Measurements from ENCODE around the gene RBCK1. TPM values are rescaled to one million over a fixed set of nuclear protein-coding genes. Genes with fewer than 3 reads are reported as not detected.
A peak's percentile ranks its signal among the peaks of the same experiment; 100 is the strongest.

Gene RBCK1
- total and polyA plus RNA-seq, 2 of the 4 experiments (the other 2 are of a cell fraction): 29.9 to 84.2 TPM

DNA sequence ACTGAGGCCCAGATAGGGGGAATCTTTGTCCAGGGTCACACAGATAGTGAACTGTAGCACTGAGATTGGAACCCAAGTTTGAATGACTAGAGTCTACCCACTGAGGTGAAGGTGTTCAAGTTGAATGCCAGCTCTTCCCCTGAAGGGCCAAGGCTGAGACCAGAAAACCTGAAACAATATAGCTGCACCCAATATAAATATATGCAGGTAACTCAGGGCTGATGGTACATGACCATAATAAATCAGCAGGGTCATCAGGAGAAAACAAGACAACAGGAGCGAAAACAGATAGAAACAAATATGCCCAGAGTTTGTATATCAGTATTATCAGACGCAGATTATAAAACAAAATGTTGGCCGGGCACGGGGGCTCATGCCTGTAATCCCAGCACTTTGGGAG lies 4.0 kb upstream of the RBCK1 start:
- intact Hi-C loops (cut with micrococcal nuclease): no loop called here
- Histone ChIP-seq H4K5ac (ENCODE audit: low read depth, low read length) (no peak overlapping the region), H3K36me3 (ENCODE audit: control insufficient read depth, insufficient read depth, low read length) (no peaks in the 10 kb centered on the region), H3K27ac (ENCODE audit: insufficient read depth, low read length) (no peak overlapping the region), H2BK120ac (ENCODE audit: low read depth, low read length) (no peak overlapping the region), H3K56ac (ENCODE audit: extremely low read depth, insufficient read depth, low read length) (no peak overlapping the region), H2BK5ac (ENCODE audit: low read depth, low read length, poor library complexity, severe bottlenecking) (no peak overlapping the region), H3K4me3 (ENCODE audit: insufficient read depth, low read depth, low read length) (no peak overlapping the region), H3K14ac (replicated peaks; ENCODE audit: low read depth, low read length) (no peak overlapping the region), H3K18ac (ENCODE audit: low read depth, low read length) (no peak overlapping the region), H3K4me1 (ENCODE audit: control insufficient read depth, insufficient read depth, low read length) (peaks cover 9% of the 10 kb centered on the region), H3K4ac (ENCODE audit: low read depth, low read length) (no peak overlapping the region), H3K9ac (ENCODE audit: low read depth, low read length) (no peak overlapping the region), H3K23ac (ENCODE audit: low read depth, low read length) (no peak overlapping the region), H2AK9ac (replicated peaks; ENCODE audit: low read depth, low read length, poor library complexity) (no peak overlapping the region), H2AFZ (replicated peaks; ENCODE audit: low read length, poor library complexity) (no peak overlapping the region), H2BK20ac (ENCODE audit: low read depth, low read length) (peak overlapping the region; percentile 6; the same call in 1 of the 2 replicates), H3K9me3 (ENCODE audit: control insufficient read depth, insufficient read depth, low read length) (0 out of 2 replicates have a peak, but pooled peaks cover 3% of the 10 kb centered on the region), H2BK15ac (ENCODE audit: low read depth, low read length) (no peak overlapping the region), H4K20me1 (ENCODE audit: insufficient read depth, low read length) (peaks cover 4% of the 10 kb centered on the region; the same call in 1 of the 2 replicates), H3K9me1 (ENCODE audit: insufficient read depth, low read length) (no peaks in the 10 kb centered on the region), H4K91ac (ENCODE audit: insufficient read depth, low read depth, low read length) (no peak overlapping the region), H4K8ac (ENCODE audit: low read depth in 2 of 2, low read length in 2 of 2) (no peak overlapping the region), H3K4me2 (ENCODE audit: low read depth, low read length) (no peak overlapping the region), H3K79me1 (ENCODE audit: low read depth in 1 of 2, low read length in 2 of 2) (peaks cover 0 to 9% of the 10 kb centered on the region in 2 experiments; a peak in 3 of 4 replicates), H3K27me3 (ENCODE audit: control insufficient read depth, insufficient read depth, low read length) (no peaks in the 10 kb centered on the region), H2AK5ac (ENCODE audit: low read depth, low read length) (no peak overlapping the region)
- no peak for TF ChIP-seq CHD1 (IDR thresholded peaks at IDR 0.05; ENCODE audit: low read depth, low read length)
- no peak for TF ChIP-seq BHLHE40 (IDR thresholded peaks at IDR 0.05; ENCODE audit: low read depth, low read length)
- no peak for TF ChIP-seq MAZ (IDR thresholded peaks at IDR 0.05; ENCODE audit: borderline replicate concordance, low read depth, low read length)
- TF ChIP-seq RAD21 (IDR thresholded peaks at IDR 0.05; ENCODE audit: low read length): no peak
- no peak for TF ChIP-seq CEBPB (IDR thresholded peaks at IDR 0.05; ENCODE audit: low read depth, low read length)
- in situ Hi-C loops (cut with MboI; ENCODE audit: low sequenced_read_pairs): no loop called here
- ATAC-seq (ENCODE audit: low read depth): no peak
- dilution Hi-C loops (cut with HindIII; ENCODE audit: low sequenced_read_pairs, unreplicated experiment): no loop called here
- 91% methylated on average over 4 of the region's 4 CpGs; no CpG with 5 or more reads in 1 of the 2 experiments for WGBS, 2 experiments (ENCODE audit: extremely low coverage in 2 of 2, insufficient read length in 1 of 2)
- ChIA-PET CTCF (no interaction called here), POLR2A (ENCODE audit: unreplicated experiment) (no interaction called here)
- BruUV-seq (replicated peaks): no TSS peak
- DNase-seq: no peak

Data from IMR-90 (cell line).